Right kidney (tissue), 1 donor: Measurements from ENCODE around the gene DLX2.
"Not testable (repeated sequence)": the region's sequence is repeated elsewhere in the genome, so short reads cannot be mapped to it uniquely, and the experiment has no call there.

ENCODE experiments used
- DNase-seq: peaks from one replicate; pipeline ENCODE4 v3.0.0-alpha.2; 2016

The DLX2 gene

GRCh38 chr2:172083628-172084394, 18.9 kb downstream of the DLX2 start:
- DNase-seq: peak; percentile 56

GRCh38 chr2:172082944-172083627, 19.6 kb downstream of the DLX2 start:
- DNase-seq: peak; percentile 70

GRCh38 chr2:172082105-172082943, 20.4 kb downstream of the DLX2 start:
- peak; percentile 64 for DNase-seq

GRCh38 chr2:172081221-172082022, 21.3 kb downstream of the DLX2 start:
- DNase-seq: peak; percentile 67

GRCh38 chr2:172080641-172081220, 22.0 kb downstream of the DLX2 start:
- no peak for DNase-seq

- peak; percentile 62 for DNase-seq
Observed at GRCh38 chr2:172079838-172080640, 22.7 kb downstream of the DLX2 start.

- peak; percentile 8 for DNase-seq
Observed at GRCh38 chr2:172079416-172079815, 23.3 kb downstream of the DLX2 start.

GRCh38 chr2:172074254-172074653, 28.4 kb downstream of the DLX2 start:
- DNase-seq: no peak

GRCh38 chr2:172073518-172073917, 29.2 kb downstream of the DLX2 start:
- no peak for DNase-seq

- no peak for DNase-seq
Observed at GRCh38 chr2:172072706-172073105, 30.0 kb downstream of the DLX2 start.

GRCh38 chr2:172072303-172072702, 30.4 kb downstream of the DLX2 start:
- DNase-seq: no peak

- no peak for DNase-seq
Observed at GRCh38 chr2:172070936-172071335, 31.8 kb downstream of the DLX2 start.

- not testable (repeated sequence) for DNase-seq
Observed at GRCh38 chr2:172067905-172068304, 34.8 kb downstream of the DLX2 start.

GRCh38 chr2:172066394-172066886, 36.3 kb downstream of the DLX2 start:
- DNase-seq: no peak

GRCh38 chr2:172065111-172065510, 37.6 kb downstream of the DLX2 start:
- no peak for DNase-seq

- no peak for DNase-seq
Observed at GRCh38 chr2:172063446-172063845, 39.3 kb downstream of the DLX2 start.

- DNase-seq: no peak
Observed at GRCh38 chr2:172062402-172063004, 40.2 kb downstream of the DLX2 start.

- DNase-seq: not testable (repeated sequence)
Observed at GRCh38 chr2:172060118-172060517, 42.6 kb downstream of the DLX2 start.

- DNase-seq: no peak
Observed at GRCh38 chr2:172058660-172059059, 44.0 kb downstream of the DLX2 start.

GRCh38 chr2:172056293-172056692, 46.4 kb downstream of the DLX2 start:
- no peak for DNase-seq
